GM12872 (cell line): ENCODE measurements around the gene PADI1.

Experiments
- CTCF ChIP-seq: IDR thresholded peaks from 3 replicates; pipeline ENCODE4 v1.5.1; 2011; ENCODE audit warnings: low read depth, mild to moderate bottlenecking, low read length, moderate library complexity; ENCODE audit not compliant: insufficient read depth

The PADI1 gene

GRCh38 chr1:17281775-17282181 lies 76.8 kb downstream of the PADI1 start:
- TF ChIP-seq CTCF: no peak

- no peak for TF ChIP-seq CTCF
These were observed 77.9 kb downstream of the PADI1 start for GRCh38 chr1:17282836-17283235.

GRCh38 chr1:17286646-17287045 lies 81.7 kb downstream of the PADI1 start:
- no peak for TF ChIP-seq CTCF

- no peak for TF ChIP-seq CTCF
These were observed 82.3 kb downstream of the PADI1 start for GRCh38 chr1:17287130-17287776.

- no peak for TF ChIP-seq CTCF
These were observed 84.8 kb downstream of the PADI1 start for GRCh38 chr1:17289721-17290120.

GRCh38 chr1:17290553-17290952 lies 85.6 kb downstream of the PADI1 start:
- TF ChIP-seq CTCF: no peak

GRCh38 chr1:17292299-17293160 lies 87.6 kb downstream of the PADI1 start:
- no peak for TF ChIP-seq CTCF
